Measurements from ENCODE around the gene ZMYND10.

GRCh38 chr3:50319181-50319893 lies 26.2 kb downstream of the ZMYND10 start:
- TF ChIP-seq CTCF (IDR thresholded peaks at IDR 0.05 in 2 of 3, conservative IDR thresholded peaks at IDR 0.05 in 1 of 3; ENCODE audit: insufficient read depth in 2 of 3, low read depth in 1 of 3, low read length in 3 of 3) (no peak), JUN (IDR thresholded peaks at IDR 0.05; ENCODE audit: borderline replicate concordance, low read depth, low read length) (no peak), JUN (CRISPR knock-in tag; IDR thresholded peaks at IDR 0.05; ENCODE audit: borderline replicate concordance) (no peak), EP300 (IDR thresholded peaks at IDR 0.05; ENCODE audit: low read length) (no peak), REST (IDR thresholded peaks at IDR 0.05; ENCODE audit: borderline replicate concordance) (no peak), REST (CRISPR knock-in tag; IDR thresholded peaks at IDR 0.05; ENCODE audit: low read depth) (no peak), ESRRA (IDR thresholded peaks at IDR 0.05; ENCODE audit: borderline replicate concordance, low read depth) (no peak), MEF2D (tag; conservative IDR thresholded peaks at IDR 0.05; ENCODE audit: low read depth) (no peak), TAF9B (IDR thresholded peaks at IDR 0.05; ENCODE audit: partially characterized antibody) (no peak), CBFB (CRISPR knock-in tag; IDR thresholded peaks at IDR 0.05) (no peak)

Data from K562 (cell line).